AG09319 (cell line): Measurements from ENCODE around the gene PABPC1L.

ENCODE experiments used
- DNase-seq: peaks from one replicate; pipeline ENCODE4 v3.0.0-alpha.2; 2010; ENCODE audit warnings: low read depth; ENCODE audit errors: extremely low read depth
- CTCF ChIP-seq: IDR thresholded peaks from 2 replicates; pipeline ENCODE4 v1.5.1; 2011; ENCODE audit warnings: low read depth, mild to moderate bottlenecking, inconsistent platforms, low read length, moderate library complexity

Gene PABPC1L

GRCh38 chr20:44888226-44889103 is 21.4 kb upstream of the PABPC1L start:
- DNase-seq: no peak
- no peak; the same call in none of the 2 replicates for TF ChIP-seq CTCF

GRCh38 chr20:44891826-44892225 is 18.0 kb upstream of the PABPC1L start:
- no peak for DNase-seq
- no peak for TF ChIP-seq CTCF

- DNase-seq: no peak
- TF ChIP-seq CTCF: no peak
Measured at GRCh38 chr20:44894959-44895358, 14.9 kb upstream of the PABPC1L start.

- no peak for TF ChIP-seq CTCF
- DNase-seq: no peak
Measured at GRCh38 chr20:44896583-44896982, 13.3 kb upstream of the PABPC1L start.

- no peak for TF ChIP-seq CTCF
- no peak for DNase-seq
Measured at GRCh38 chr20:44897133-44897532, 12.7 kb upstream of the PABPC1L start.

- TF ChIP-seq CTCF: no peak
- no peak for DNase-seq
Measured at GRCh38 chr20:44900231-44900854, 9.5 kb upstream of the PABPC1L start.

- TF ChIP-seq CTCF: no peak
- no peak for DNase-seq
Measured at GRCh38 chr20:44901974-44902373, 7.9 kb upstream of the PABPC1L start.
